ENCODE measurements around the gene EIPR1.

Gene EIPR1

GRCh38 chr2:3256157-3256556 lies 121.5 kb downstream of the EIPR1 start:
- H3K4me3 ChIP-seq (ENCODE audit: low read depth, low read length): no peak overlapping the region
- no peaks in the 10 kb centered on the region for H3K4me1 ChIP-seq (ENCODE audit: control insufficient read depth, insufficient read depth, low read length)
- no peak overlapping the region for H3K9ac ChIP-seq (ENCODE audit: low read length)
- H3K9me3 ChIP-seq (ENCODE audit: control insufficient read depth, insufficient read depth, low read depth, low read length): peaks cover under 1% of the 10 kb centered on the region; the same call in 1 of the 2 replicates
- H3K27ac ChIP-seq (ENCODE audit: low read depth, low read length): no peak overlapping the region
- no peaks in the 10 kb centered on the region for H3K36me3 ChIP-seq (ENCODE audit: control insufficient read depth, insufficient read depth, low read length)
- no peaks in the 10 kb centered on the region for H3K27me3 ChIP-seq (ENCODE audit: control insufficient read depth, insufficient read depth, low read length)

GRCh38 chr2:3254442-3254941 lies 123.1 kb downstream of the EIPR1 start:
- Histone ChIP-seq H3K9ac (ENCODE audit: low read length) (no peak overlapping the region), H3K4me1 (ENCODE audit: control insufficient read depth, insufficient read depth, low read length) (no peaks in the 10 kb centered on the region), H3K36me3 (ENCODE audit: control insufficient read depth, insufficient read depth, low read length) (no peaks in the 10 kb centered on the region; the same call in 1 of the 2 replicates), H3K9me3 (ENCODE audit: control insufficient read depth, insufficient read depth, low read depth, low read length) (peaks cover 15% of the 10 kb centered on the region), H3K27me3 (ENCODE audit: control insufficient read depth, insufficient read depth, low read length) (no peaks in the 10 kb centered on the region), H3K27ac (ENCODE audit: low read depth, low read length) (no peak overlapping the region), H3K4me3 (ENCODE audit: low read depth, low read length) (no peak overlapping the region)

GRCh38 chr2:3253913-3254441 lies 123.6 kb downstream of the EIPR1 start:
- Histone ChIP-seq H3K36me3 (ENCODE audit: control insufficient read depth, insufficient read depth, low read length) (no peaks in the 10 kb centered on the region; the same call in 1 of the 2 replicates), H3K27ac (ENCODE audit: low read depth, low read length) (no peak overlapping the region), H3K4me1 (ENCODE audit: control insufficient read depth, insufficient read depth, low read length) (no peaks in the 10 kb centered on the region), H3K27me3 (ENCODE audit: control insufficient read depth, insufficient read depth, low read length) (no peaks in the 10 kb centered on the region), H3K4me3 (ENCODE audit: low read depth, low read length) (no peak overlapping the region), H3K9me3 (ENCODE audit: control insufficient read depth, insufficient read depth, low read depth, low read length) (peaks cover 20% of the 10 kb centered on the region), H3K9ac (ENCODE audit: low read length) (no peak overlapping the region)

- no peak overlapping the region for H3K27ac ChIP-seq (ENCODE audit: low read depth, low read length)
- H3K4me3 ChIP-seq (ENCODE audit: low read depth, low read length): no peak overlapping the region
- no peaks in the 10 kb centered on the region for H3K27me3 ChIP-seq (ENCODE audit: control insufficient read depth, insufficient read depth, low read length)
- H3K9me3 ChIP-seq (ENCODE audit: control insufficient read depth, insufficient read depth, low read depth, low read length): peaks cover 31% of the 10 kb centered on the region
- H3K9ac ChIP-seq (ENCODE audit: low read length): no peak overlapping the region
- peaks cover 2% of the 10 kb centered on the region for H3K36me3 ChIP-seq (ENCODE audit: control insufficient read depth, insufficient read depth, low read length)
- no peaks in the 10 kb centered on the region for H3K4me1 ChIP-seq (ENCODE audit: control insufficient read depth, insufficient read depth, low read length)
Measured at GRCh38 chr2:3251946-3252345, 125.7 kb downstream of the EIPR1 start.

- Histone ChIP-seq H3K36me3 (ENCODE audit: control insufficient read depth, insufficient read depth, low read length) (peaks cover 2% of the 10 kb centered on the region), H3K9me3 (ENCODE audit: control insufficient read depth, insufficient read depth, low read depth, low read length) (peaks cover 31% of the 10 kb centered on the region), H3K9ac (ENCODE audit: low read length) (no peak overlapping the region), H3K4me3 (ENCODE audit: low read depth, low read length) (no peak overlapping the region), H3K4me1 (ENCODE audit: control insufficient read depth, insufficient read depth, low read length) (peaks cover 2% of the 10 kb centered on the region; the same call in 1 of the 2 replicates), H3K27ac (ENCODE audit: low read depth, low read length) (no peak overlapping the region), H3K27me3 (ENCODE audit: control insufficient read depth, insufficient read depth, low read length) (no peaks in the 10 kb centered on the region)
Measured at GRCh38 chr2:3249476-3249962, 128.1 kb downstream of the EIPR1 start.

GRCh38 chr2:3248754-3249475 lies 128.7 kb downstream of the EIPR1 start:
- Histone ChIP-seq H3K4me1 (ENCODE audit: control insufficient read depth, insufficient read depth, low read length) (peaks cover 4% of the 10 kb centered on the region; the same call in 1 of the 2 replicates), H3K9ac (ENCODE audit: low read length) (no peak overlapping the region), H3K27me3 (ENCODE audit: control insufficient read depth, insufficient read depth, low read length) (no peaks in the 10 kb centered on the region), H3K9me3 (ENCODE audit: control insufficient read depth, insufficient read depth, low read depth, low read length) (peaks cover 31% of the 10 kb centered on the region), H3K27ac (ENCODE audit: low read depth, low read length) (no peak overlapping the region), H3K4me3 (ENCODE audit: low read depth, low read length) (no peak overlapping the region), H3K36me3 (ENCODE audit: control insufficient read depth, insufficient read depth, low read length) (peaks cover 2% of the 10 kb centered on the region)

GRCh38 chr2:3246928-3247714 lies 130.5 kb downstream of the EIPR1 start:
- peaks cover 2% of the 10 kb centered on the region for H3K36me3 ChIP-seq (ENCODE audit: control insufficient read depth, insufficient read depth, low read length)
- peaks cover 31% of the 10 kb centered on the region for H3K9me3 ChIP-seq (ENCODE audit: control insufficient read depth, insufficient read depth, low read depth, low read length)
- no peak overlapping the region for H3K9ac ChIP-seq (ENCODE audit: low read length)
- no peak overlapping the region for H3K27ac ChIP-seq (ENCODE audit: low read depth, low read length)
- no peak overlapping the region for H3K4me3 ChIP-seq (ENCODE audit: low read depth, low read length)
- no peaks in the 10 kb centered on the region for H3K27me3 ChIP-seq (ENCODE audit: control insufficient read depth, insufficient read depth, low read length)
- H3K4me1 ChIP-seq (ENCODE audit: control insufficient read depth, insufficient read depth, low read length): peaks cover 4% of the 10 kb centered on the region; the same call in 1 of the 2 replicates

- H3K9ac ChIP-seq (ENCODE audit: low read length): no peak overlapping the region
- peaks cover 2% of the 10 kb centered on the region for H3K36me3 ChIP-seq (ENCODE audit: control insufficient read depth, insufficient read depth, low read length)
- no peak overlapping the region for H3K27ac ChIP-seq (ENCODE audit: low read depth, low read length)
- no peaks in the 10 kb centered on the region for H3K27me3 ChIP-seq (ENCODE audit: control insufficient read depth, insufficient read depth, low read length)
- no peak overlapping the region for H3K4me3 ChIP-seq (ENCODE audit: low read depth, low read length)
- H3K4me1 ChIP-seq (ENCODE audit: control insufficient read depth, insufficient read depth, low read length): peaks cover 4% of the 10 kb centered on the region; the same call in 1 of the 2 replicates
- peaks cover 31% of the 10 kb centered on the region for H3K9me3 ChIP-seq (ENCODE audit: control insufficient read depth, insufficient read depth, low read depth, low read length)
Measured at GRCh38 chr2:3246406-3246805, 131.2 kb downstream of the EIPR1 start.

- no peak overlapping the region for H3K27ac ChIP-seq (ENCODE audit: low read depth, low read length)
- H3K36me3 ChIP-seq (ENCODE audit: control insufficient read depth, insufficient read depth, low read length): peaks cover 2% of the 10 kb centered on the region; the same call in 1 of the 2 replicates
- H3K9me3 ChIP-seq (ENCODE audit: control insufficient read depth, insufficient read depth, low read depth, low read length): peaks cover 15% of the 10 kb centered on the region
- H3K27me3 ChIP-seq (ENCODE audit: control insufficient read depth, insufficient read depth, low read length): no peaks in the 10 kb centered on the region
- peaks cover 4% of the 10 kb centered on the region; the same call in 1 of the 2 replicates for H3K4me1 ChIP-seq (ENCODE audit: control insufficient read depth, insufficient read depth, low read length)
- no peak overlapping the region for H3K9ac ChIP-seq (ENCODE audit: low read length)
- no peak overlapping the region for H3K4me3 ChIP-seq (ENCODE audit: low read depth, low read length)
Measured at GRCh38 chr2:3244486-3244885, 133.1 kb downstream of the EIPR1 start.

GRCh38 chr2:3243804-3244203 lies 133.8 kb downstream of the EIPR1 start:
- H3K27ac ChIP-seq (ENCODE audit: low read depth, low read length): no peak overlapping the region
- peaks cover 2% of the 10 kb centered on the region; the same call in 1 of the 2 replicates for H3K36me3 ChIP-seq (ENCODE audit: control insufficient read depth, insufficient read depth, low read length)
- H3K9me3 ChIP-seq (ENCODE audit: control insufficient read depth, insufficient read depth, low read depth, low read length): peaks cover 9% of the 10 kb centered on the region
- no peaks in the 10 kb centered on the region for H3K27me3 ChIP-seq (ENCODE audit: control insufficient read depth, insufficient read depth, low read length)
- peaks cover 4% of the 10 kb centered on the region; the same call in 1 of the 2 replicates for H3K4me1 ChIP-seq (ENCODE audit: control insufficient read depth, insufficient read depth, low read length)
- H3K4me3 ChIP-seq (ENCODE audit: low read depth, low read length): no peak overlapping the region
- H3K9ac ChIP-seq (ENCODE audit: low read length): no peak overlapping the region
